Transverse colon (tissue), 4 donors: ENCODE data around the gene ATP6V1B1. TPM values are rescaled to one million over a fixed set of nuclear protein-coding genes. Genes with fewer than 3 reads are reported as not detected.

Experiments
- DNase-seq: peaks from one replicate; pipeline ENCODE4 v3.0.0-alpha.2; 2019
- H3K27ac ChIP-seq, 4 donors: fragments of 200-600 bp; sonication (generic); 2 replicates each; pipeline ENCODE4 v1.5.1; 2016 to 2018; ENCODE audit warnings: inconsistent platforms in 4 of 4
- H3K27me3 ChIP-seq: fragments of 200-600 bp; sonication (generic); 2 replicates; pipeline ENCODE4 v1.5.1; 2017; ENCODE audit warnings: inconsistent platforms
- H3K36me3 ChIP-seq, 4 donors: fragments of 200-600 bp; sonication (generic); 2 replicates each; pipeline ENCODE4 v1.5.1; 2017 to 2019; ENCODE audit warnings: inconsistent platforms in 4 of 4
- H3K4me1 ChIP-seq, 4 donors: fragments of 200-600 bp; sonication (generic); 2 replicates each; pipeline ENCODE4 v1.5.1; 2017 to 2020; ENCODE audit warnings: inconsistent platforms in 4 of 4
- H3K4me3 ChIP-seq, 4 donors: fragments of 200-600 bp; sonication (generic); 1 replicate in 1 of 4; 2 replicates in 3 of 4; pipeline versions ENCODE4 v1.5.1 to v1.6.1; 2017 to 2019; ENCODE audit warnings: inconsistent platforms in 4 of 4
- H3K9me3 ChIP-seq, 2 donors: fragments of 200-600 bp; sonication (generic); 2 replicates each; pipeline ENCODE4 v1.5.1; 2017 to 2019; ENCODE audit warnings: inconsistent platforms in 2 of 2
- EP300 ChIP-seq: sonication (generic); formaldehyde crosslinking; IDR thresholded peaks from one replicate; pipeline ENCODE4 v1.6.1; 2017; ENCODE audit warnings: antibody characterized with exemption, low read depth
- POLR2A ChIP-seq: fragments of 450-650 bp; IDR thresholded peaks from one replicate; pipeline ENCODE4 v1.6.1; 2016; ENCODE audit warnings: antibody characterized with exemption, mild to moderate bottlenecking, moderate library complexity
- POLR2AphosphoS5 ChIP-seq, 3 donors: sonication (generic); formaldehyde crosslinking; IDR thresholded peaks; one replicate each; pipeline ENCODE4 v1.6.1; 2016; ENCODE audit warnings: antibody characterized with exemption in 3 of 3
- WGBS, 2 donors: methylation state at CpG; one replicate each; pipeline ENCODE4 v1.1.5; 2018; ENCODE audit warnings: low coverage in 1 of 2; 5-methylcytosine and 5-hydroxymethylcytosine counted together
- in situ Hi-C, 4 donors: fragments of 200-750 bp; cut with MboI; loops; one replicate each; pipeline versions ENCODE4 v1.15.0 to v1.15.1; 2017; ENCODE audit warnings: low sequenced_read_pairs in 3 of 4, low pct_ligation_motif_present in 1 of 4, low pct_unique_long_range_greater_than_20kb in 1 of 4
- intact Hi-C: fragments of 100-400 bp; cut with DNase I; formaldehyde crosslinking; loops from one replicate; pipeline ENCODE4 v1.15.1; 2023; ENCODE audit warnings: low total_unique reads
- total RNA-seq, 4 donors: library from RNA; depleted of rRNA; stranded (reverse); fragments of >200 nt; gene quantifications; one replicate each; pipeline ENCODE4 v1.1.0, GENCODE V29; 2016
- TF ChIP-seq, protein P1 (sequence below), 5 experiments: fragments of 200-600 bp in 3 of 5; fragments of 450-650 bp in 2 of 5; sonication (generic) in 3 of 5; IDR thresholded peaks; 1 replicate in 2 of 5; 2 replicates in 3 of 5; pipeline ENCODE4 v1.5.1; 2016 to 2017; ENCODE audit warnings: antibody characterized with exemption in 5 of 5, inconsistent platforms in 3 of 5, mild to moderate bottlenecking in 2 of 5, moderate library complexity in 1 of 5

ATP6V1B1 gene
- total RNA-seq, 4 donors from 2014 or later, result not detected

GRCh38 chr2:70897977-70898226 is 37.8 kb upstream of the ATP6V1B1 start:
- Histone ChIP-seq H3K9me3 (no peaks in the 10 kb centered on the region), H3K4me3 (no peak overlapping the region), H3K27ac (no peak overlapping the region), H3K36me3 (no peaks in the 10 kb centered on the region), H3K27me3 (peaks cover 100% of the 10 kb centered on the region), H3K4me1 (peaks cover 16 to 26% (median 23%) of the 10 kb centered on the region in 4 donors)
- in situ Hi-C loops (no loop called here), intact Hi-C loops (no loop called here)
- DNase-seq, result no peak
- WGBS, 2 donors, result 21% methylated on average over 5 of the region's 5 CpGs; no CpG with 5 or more reads in 1 of the 2 donors
- no peak for TF ChIP-seq POLR2AphosphoS5 (IDR thresholded peaks at IDR 0.05)
- TF ChIP-seq, protein P1, sequence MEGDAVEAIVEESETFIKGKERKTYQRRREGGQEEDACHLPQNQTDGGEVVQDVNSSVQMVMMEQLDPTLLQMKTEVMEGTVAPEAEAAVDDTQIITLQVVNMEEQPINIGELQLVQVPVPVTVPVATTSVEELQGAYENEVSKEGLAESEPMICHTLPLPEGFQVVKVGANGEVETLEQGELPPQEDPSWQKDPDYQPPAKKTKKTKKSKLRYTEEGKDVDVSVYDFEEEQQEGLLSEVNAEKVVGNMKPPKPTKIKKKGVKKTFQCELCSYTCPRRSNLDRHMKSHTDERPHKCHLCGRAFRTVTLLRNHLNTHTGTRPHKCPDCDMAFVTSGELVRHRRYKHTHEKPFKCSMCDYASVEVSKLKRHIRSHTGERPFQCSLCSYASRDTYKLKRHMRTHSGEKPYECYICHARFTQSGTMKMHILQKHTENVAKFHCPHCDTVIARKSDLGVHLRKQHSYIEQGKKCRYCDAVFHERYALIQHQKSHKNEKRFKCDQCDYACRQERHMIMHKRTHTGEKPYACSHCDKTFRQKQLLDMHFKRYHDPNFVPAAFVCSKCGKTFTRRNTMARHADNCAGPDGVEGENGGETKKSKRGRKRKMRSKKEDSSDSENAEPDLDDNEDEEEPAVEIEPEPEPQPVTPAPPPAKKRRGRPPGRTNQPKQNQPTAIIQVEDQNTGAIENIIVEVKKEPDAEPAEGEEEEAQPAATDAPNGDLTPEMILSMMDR (IDR thresholded peaks at IDR 0.05), result no peak
- no peak for TF ChIP-seq EP300
- TF ChIP-seq POLR2A, result no peak

DNA sequence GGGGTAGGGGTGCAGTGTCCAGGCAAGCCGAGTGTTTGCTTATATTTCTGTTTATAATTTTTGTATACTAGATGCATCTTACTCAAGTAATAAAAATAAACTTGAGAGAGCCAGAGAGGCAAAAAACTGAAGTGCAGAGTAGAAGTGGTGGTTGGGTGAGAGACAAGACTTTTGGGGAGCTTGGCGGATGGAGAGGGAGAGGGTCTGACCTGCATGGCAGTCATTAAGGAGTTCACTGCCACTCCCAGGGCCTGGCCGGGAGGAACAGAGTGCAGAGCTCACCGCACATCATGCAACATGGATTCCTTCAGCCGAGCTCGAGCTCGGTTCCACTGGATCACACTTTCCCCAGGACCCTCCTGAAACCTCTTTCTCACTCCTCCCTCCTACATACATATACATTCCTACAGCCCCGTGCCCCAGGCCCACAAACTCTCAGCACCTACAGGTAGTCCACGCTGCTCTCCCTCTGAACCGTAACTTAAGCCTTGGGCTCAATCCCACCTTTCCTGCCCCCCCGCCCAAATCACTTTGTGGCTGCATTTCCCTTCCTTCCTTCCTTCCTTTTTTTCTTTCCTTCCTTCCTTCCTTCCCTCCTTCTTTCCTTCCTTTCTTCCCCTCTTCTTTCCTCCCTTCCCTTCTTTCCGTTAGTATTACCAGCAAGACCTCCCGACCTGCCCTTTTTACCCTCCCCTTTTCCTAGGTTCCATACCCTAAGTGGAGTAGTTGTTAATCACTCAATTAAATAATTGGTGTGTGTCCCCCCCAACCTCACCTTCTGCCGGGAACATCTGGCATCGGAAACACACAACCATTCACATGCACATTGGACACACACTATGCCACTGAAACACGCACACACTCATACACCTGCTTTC is 37.1 kb upstream of the ATP6V1B1 start:
- 15 to 17% methylated on average over 5 to 16 of the region's 16 CpGs for WGBS, 2 donors
- DNase-seq, result no peak
- no peaks in the 10 kb centered on the region for H3K9me3 ChIP-seq
- no peak overlapping the region for H3K27ac ChIP-seq
- TF ChIP-seq POLR2AphosphoS5 (IDR thresholded peaks at IDR 0.05), result no peak
- no peak for TF ChIP-seq POLR2A
- TF ChIP-seq, protein P1 (IDR thresholded peaks at IDR 0.05), result no peak
- no peak for TF ChIP-seq EP300
- H3K27me3 ChIP-seq, result peaks cover 100% of the 10 kb centered on the region
- H3K4me1 ChIP-seq, result peaks cover 16 to 26% (median 23%) of the 10 kb centered on the region in 4 donors
- no peaks in the 10 kb centered on the region for H3K36me3 ChIP-seq
- H3K4me3 ChIP-seq, result no peak overlapping the region
- intact Hi-C loops, result no loop called here
- in situ Hi-C loops, result no loop called here

- H3K9me3 ChIP-seq, result no peaks in the 10 kb centered on the region
- H3K27ac ChIP-seq, result no peak overlapping the region
- peaks cover 99% of the 10 kb centered on the region for H3K27me3 ChIP-seq
- intact Hi-C loops, result no loop called here
- no peaks in the 10 kb centered on the region for H3K36me3 ChIP-seq
- DNase-seq, result no peak
- peaks cover 16 to 26% (median 23%) of the 10 kb centered on the region in 4 donors for H3K4me1 ChIP-seq
- in situ Hi-C loops, result no loop called here
- H3K4me3 ChIP-seq, result peak overlapping the region; percentile 19 to 52 (median 29)
- 15% methylated on average over 71 of the region's 79 CpGs; no CpG with 5 or more reads in 1 of the 2 donors for WGBS, 2 donors
- TF ChIP-seq, protein P1 (IDR thresholded peaks at IDR 0.05), result no peak
- TF ChIP-seq EP300 (no peak), POLR2AphosphoS5 (IDR thresholded peaks at IDR 0.05) (no peak), POLR2A (no peak)
Measured at GRCh38 chr2:70901227-70902066, 34.3 kb upstream of the ATP6V1B1 start.

GRCh38 chr2:70902067-70902442 is 33.6 kb upstream of the ATP6V1B1 start:
- no peak for TF ChIP-seq POLR2AphosphoS5 (IDR thresholded peaks at IDR 0.05)
- TF ChIP-seq POLR2A, result no peak
- TF ChIP-seq EP300, result no peak
- TF ChIP-seq, protein P1 (IDR thresholded peaks at IDR 0.05), result no peak
- Histone ChIP-seq H3K4me1 (peaks cover 16 to 26% (median 23%) of the 10 kb centered on the region in 4 donors), H3K4me3 (peak overlapping the region in 1 of 4 donors; percentile 52), H3K36me3 (no peaks in the 10 kb centered on the region), H3K27me3 (peaks cover 99% of the 10 kb centered on the region), H3K27ac (no peak overlapping the region), H3K9me3 (no peaks in the 10 kb centered on the region)
- in situ Hi-C loops, result no loop called here
- intact Hi-C loops, result no loop called here
- no peak for DNase-seq
- 61 to 73% methylated on average over 1 to 4 of the region's 5 CpGs for WGBS, 2 donors
